ENCODE results near the gene ACADL. TPM values are rescaled to one million over a fixed set of nuclear protein-coding genes. Genes with fewer than 3 reads are reported as not detected.

The ACADL gene
- total RNA-seq, 1 experiment from 2014 or later: not detected

DNA sequence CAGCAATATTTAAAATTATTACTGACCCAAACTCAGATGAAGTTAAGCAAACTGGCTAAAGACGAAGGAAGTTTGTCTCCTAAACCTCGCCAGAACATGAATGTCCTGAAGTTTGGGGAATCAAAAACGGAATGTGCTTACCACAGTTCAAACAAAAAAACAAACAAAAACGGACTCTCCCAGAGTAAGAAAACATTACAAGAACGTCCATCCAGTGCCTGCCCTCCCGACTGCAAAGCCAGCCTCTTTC, 55.1 kb downstream of the ACADL start:
- no peak for DNase-seq (ENCODE audit: low read depth)

DNA sequence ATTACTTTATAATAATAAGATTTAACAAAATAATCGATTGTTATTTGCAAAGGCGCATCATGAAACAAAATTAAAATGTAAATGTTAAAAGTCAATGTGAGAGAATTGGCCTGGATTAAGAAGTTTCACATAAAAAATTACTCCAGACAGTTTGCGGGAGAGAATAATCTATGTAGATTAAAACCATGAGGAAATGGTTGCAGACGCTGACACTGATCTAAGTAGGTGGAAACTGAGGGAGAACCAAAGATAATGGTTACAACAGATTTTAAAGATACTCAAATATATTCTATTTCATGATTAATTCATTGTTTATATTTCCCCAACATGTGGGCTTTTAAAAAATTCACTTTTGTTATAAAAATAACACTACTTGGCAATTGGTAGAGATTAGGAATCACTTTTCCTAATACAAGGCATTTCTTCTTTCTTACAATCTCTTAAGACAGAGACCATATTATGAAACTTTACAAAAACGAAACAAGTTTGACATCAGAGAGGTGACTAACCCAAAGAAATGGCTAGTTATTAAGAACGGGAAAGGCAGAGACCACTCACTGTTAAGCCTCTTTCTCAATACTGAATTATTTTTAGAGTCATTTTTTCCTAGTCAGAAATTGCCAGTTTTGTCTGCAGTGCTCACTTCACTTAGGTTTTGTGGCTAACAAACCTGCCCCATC, 55.6 kb downstream of the ACADL start:
- peak; percentile 64 for DNase-seq (ENCODE audit: low read depth)

GRCh38 chr2:210167227-210167626, 58.0 kb downstream of the ACADL start:
- no peak for DNase-seq (ENCODE audit: low read depth)

DNA sequence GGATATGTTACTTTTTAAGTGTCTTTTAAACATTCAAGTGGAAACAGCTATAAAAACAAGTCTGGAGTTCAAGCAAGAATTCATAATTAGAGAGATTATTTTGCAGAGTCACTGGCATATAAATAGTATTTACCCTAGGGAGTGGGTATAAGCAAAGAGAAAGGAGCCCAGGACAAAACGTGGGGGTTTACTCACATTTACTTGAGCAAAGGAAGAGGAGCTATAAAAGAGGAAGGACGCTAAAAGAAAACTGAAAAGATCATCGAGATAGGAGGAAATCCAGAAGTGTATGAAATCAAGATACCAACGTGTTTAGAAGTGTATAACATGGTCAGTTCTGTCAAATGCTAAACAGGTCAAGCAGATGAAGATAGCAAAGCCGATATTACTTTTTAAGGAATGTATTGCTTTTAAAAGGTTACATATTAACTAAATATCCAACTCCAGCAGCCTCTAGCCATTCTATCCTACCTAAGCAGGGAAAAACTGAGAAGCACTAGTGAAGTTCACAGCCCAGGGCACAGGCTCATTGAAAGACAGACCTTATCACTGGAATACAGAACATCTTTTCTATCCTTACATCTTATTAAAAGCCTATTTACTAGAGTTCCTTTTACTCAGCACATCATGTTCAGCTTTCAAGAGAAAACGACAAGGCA, 62.7 kb downstream of the ACADL start:
- no peak for DNase-seq (ENCODE audit: low read depth)

DNA sequence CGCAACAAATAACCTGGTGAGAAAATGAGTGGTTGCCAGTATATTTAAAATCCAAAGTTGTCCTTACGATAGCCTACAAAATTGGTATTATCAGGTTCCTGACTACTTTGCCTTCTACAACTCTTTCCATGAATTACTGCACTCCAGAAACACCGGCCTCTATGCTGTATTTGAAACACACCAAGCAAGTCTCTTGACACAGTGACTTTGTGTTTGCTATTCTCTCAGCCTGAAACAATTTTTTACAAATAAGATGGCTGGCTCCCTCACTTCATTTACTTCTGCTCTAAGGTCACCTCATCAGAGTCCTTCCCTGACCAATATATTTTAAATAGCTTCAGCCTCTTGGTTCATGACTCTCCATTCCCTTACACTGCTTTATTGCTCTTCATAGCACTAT, 66.2 kb downstream of the ACADL start:
- no peak for DNase-seq (ENCODE audit: low read depth)

DNA sequence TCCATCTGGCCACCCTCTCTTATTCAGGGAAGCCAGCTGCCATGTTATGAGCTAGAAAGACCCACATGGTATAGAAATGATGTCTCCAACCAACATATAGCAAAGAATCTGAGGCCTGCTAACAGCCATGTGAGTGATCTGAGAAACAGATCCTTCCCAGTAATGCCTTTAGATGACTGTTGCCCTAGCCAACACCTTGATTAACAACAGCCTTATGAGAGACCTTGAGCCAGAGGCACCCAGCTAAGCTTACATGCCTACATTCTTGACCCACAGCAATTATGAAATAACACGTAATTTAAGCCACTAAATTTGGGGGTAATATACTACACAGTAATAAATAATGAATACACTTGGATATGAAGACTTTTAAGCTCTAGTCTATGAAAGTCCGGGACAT, 67.0 kb downstream of the ACADL start:
- DNase-seq (ENCODE audit: low read depth): no peak

DNA sequence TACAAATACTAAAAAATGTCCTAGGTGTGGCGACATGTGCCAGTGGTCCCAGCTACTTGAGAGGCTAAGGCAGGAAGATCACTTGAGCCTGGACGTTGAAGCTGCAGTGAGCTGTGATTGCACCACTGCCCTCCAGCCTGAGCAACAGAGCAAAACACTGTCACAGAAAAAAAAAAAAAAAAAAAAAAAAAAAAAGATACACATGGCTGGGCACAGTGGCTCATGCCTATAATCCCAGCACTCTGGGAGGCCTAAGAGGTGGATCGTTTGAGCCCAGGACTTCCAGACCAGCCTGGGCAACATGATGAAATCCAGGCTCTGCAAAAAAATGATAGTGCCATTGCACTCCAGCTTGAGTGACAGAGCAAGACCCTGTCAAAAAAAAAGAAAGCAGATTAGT, 67.7 kb downstream of the ACADL start:
- no peak for DNase-seq (ENCODE audit: low read depth)

DNA sequence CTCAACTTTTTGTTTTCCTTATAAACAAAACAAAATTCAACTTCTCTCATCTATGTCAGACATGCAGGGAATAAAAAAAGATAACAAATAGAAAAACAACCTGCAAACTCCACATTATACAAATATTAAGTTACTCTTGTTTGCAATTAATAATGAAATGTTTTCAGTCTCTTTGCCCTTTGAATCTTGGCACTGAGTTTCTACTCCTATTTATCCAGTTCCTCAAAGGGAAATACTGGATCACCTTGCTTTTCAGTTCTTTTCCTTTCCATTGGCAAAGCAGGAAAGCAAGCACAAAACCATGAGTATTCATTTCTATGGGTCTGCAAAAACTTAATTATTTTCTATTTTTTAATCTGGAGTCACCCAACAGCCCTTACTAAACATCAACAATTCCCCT, 77.6 kb downstream of the ACADL start:
- DNase-seq (ENCODE audit: low read depth): no peak

Other genes starting within 250 kb of the ACADL start
- 79.5 and 114 TPM in 2 replicates for gene RPE, start 222.8 kb downstream of the ACADL start, total RNA-seq (2014; rRNA removed; shearing (Covaris generic))
- gene KANSL1L, start 54.0 kb downstream of the ACADL start, total RNA-seq (2014; rRNA removed; shearing (Covaris generic)): 7.3 and 11.2 TPM in 2 replicates
- not detected in 2 replicates for gene MYL1, start 89.7 kb upstream of the ACADL start, total RNA-seq (2014; rRNA removed; shearing (Covaris generic))